Measurements from ENCODE around the gene PANX2.
A peak's percentile ranks its signal among the peaks of the same experiment; 100 is the strongest.

The PANX2 gene

DNA sequence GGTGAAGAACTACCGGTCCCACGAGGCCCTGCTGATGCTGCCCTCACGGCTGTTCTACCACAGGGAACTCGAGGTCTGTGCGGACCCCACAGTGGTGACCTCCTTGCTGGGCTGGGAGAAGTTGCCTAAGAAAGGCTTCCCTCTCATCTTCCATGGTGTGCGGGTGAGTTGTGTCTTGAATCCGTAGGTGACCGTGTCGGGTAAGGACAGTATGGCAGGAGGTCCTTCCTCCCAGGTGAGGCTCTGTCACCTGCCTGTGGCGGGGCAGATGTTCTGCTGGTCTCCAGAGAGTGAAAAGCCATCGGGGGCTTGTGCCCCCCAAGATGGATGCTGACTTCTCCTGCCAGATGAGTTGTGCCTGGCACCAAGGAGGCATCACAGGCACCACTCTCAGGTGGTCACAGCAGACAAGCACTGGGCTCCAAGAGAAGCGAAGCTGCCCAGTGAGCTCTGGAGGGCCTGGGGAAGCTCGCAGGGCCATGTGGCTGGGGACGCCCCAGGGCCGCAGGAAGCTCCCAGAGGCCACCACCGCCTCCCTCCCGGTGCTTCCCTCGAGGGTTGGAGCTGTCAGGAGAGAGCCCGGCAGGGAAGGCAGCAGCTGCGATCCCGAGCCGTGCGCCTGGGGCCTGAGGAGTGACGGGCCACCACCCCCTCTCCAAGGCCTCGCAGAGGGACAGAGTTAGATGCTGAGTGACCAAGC is 17.3 kb upstream of the PANX2 start:
- no peak for TF ChIP-seq GATA1 (IDR thresholded peaks at IDR 0.05; ENCODE audit: low read depth, low read length)
- no peak for TF ChIP-seq POLR2A (IDR thresholded peaks at IDR 0.05; ENCODE audit: low read length)
- DNase-seq = no peak

GRCh38 chr22:50153756-50154140 is 16.8 kb upstream of the PANX2 start:
- TF ChIP-seq GATA1 (IDR thresholded peaks at IDR 0.05; ENCODE audit: low read depth, low read length) = no peak
- no peak for DNase-seq

DNA sequence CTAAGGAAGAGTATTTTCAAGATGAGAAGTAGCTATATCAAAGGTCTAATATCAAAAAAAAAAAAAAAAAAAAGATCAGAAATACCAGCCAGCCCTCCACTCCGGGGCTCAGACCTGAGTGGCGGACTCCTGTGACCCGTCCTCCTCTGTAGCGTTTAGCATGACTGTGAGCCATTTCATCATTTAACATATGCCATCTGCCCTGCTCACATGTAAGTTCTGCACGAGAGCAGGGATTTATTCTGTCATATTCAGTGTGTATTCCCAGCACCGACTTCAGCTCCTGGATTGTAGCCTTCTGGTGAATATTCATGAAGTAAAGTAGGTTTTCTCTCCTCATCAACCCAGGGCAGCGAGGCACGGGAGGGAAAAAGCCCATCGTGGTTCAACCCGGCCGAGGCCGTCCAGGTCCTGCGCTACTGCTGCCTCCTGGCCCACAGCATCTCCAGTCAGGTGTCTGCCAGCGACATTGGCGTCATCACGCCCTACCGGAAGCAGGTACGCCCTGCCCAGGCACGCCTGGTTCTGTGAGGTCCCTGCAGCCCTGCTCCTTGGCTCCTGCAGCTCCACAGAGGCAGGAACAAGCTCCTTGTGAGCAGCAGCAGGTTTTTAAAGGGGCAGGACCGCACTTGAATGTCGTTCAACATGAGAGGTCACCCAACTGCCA is 12.7 kb upstream of the PANX2 start:
- TF ChIP-seq POLR2A (IDR thresholded peaks at IDR 0.05; ENCODE audit: low read length) = no peak
- no peak for TF ChIP-seq GATA1 (IDR thresholded peaks at IDR 0.05; ENCODE audit: low read depth, low read length)
- DNase-seq = no peak

DNA sequence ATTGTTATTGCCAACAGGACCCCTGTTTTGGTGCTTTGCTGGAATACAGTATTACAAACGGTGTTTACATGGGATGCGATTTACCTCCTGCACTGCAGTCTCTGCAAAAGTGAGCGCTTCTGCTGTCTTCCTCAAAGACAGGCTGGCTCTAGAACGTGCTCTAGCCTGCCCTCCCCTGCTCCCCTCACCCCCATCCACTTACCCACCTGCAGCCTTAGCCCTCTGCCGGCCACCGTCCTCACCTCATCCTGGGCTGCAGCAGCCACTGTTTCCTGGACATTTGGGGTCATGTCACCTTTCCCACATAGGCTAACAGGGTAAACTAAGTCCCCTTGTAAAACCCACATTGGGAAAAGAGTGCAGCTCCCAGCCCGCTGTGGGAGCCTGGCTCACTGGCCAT is 9.6 kb upstream of the PANX2 start:
- DNase-seq = no peak

GRCh38 chr22:50161508-50162390 is 8.8 kb upstream of the PANX2 start:
- no peak for DNase-seq
- TF ChIP-seq GATA1 (IDR thresholded peaks at IDR 0.05; ENCODE audit: low read depth, low read length) = no peak
- TF ChIP-seq POLR2A (IDR thresholded peaks at IDR 0.05; ENCODE audit: low read length) = no peak

More for the DNA sequence above, 9.6 kb upstream of the PANX2 start:
- no peak for TF ChIP-seq GATA1 (IDR thresholded peaks at IDR 0.05; ENCODE audit: low read depth, low read length)
- TF ChIP-seq POLR2A (IDR thresholded peaks at IDR 0.05; ENCODE audit: low read length) = no peak

- TF ChIP-seq POLR2A (IDR thresholded peaks at IDR 0.05; ENCODE audit: low read length) (no peak), GATA1 (IDR thresholded peaks at IDR 0.05; ENCODE audit: low read depth, low read length) (no peak)
- no peak for DNase-seq
Measured at GRCh38 chr22:50162391-50162956, 8.1 kb upstream of the PANX2 start.

GRCh38 chr22:50165436-50166123 is 5.0 kb upstream of the PANX2 start:
- TF ChIP-seq GATA1 (IDR thresholded peaks at IDR 0.05; ENCODE audit: low read depth, low read length) (no peak), POLR2A (IDR thresholded peaks at IDR 0.05; ENCODE audit: low read length) (no peak)
- no peak for DNase-seq

GRCh38 chr22:50167689-50168489 is 2.6 kb upstream of the PANX2 start:
- no peak for TF ChIP-seq POLR2A (IDR thresholded peaks at IDR 0.05; ENCODE audit: low read length)
- no peak for TF ChIP-seq GATA1 (IDR thresholded peaks at IDR 0.05; ENCODE audit: low read depth, low read length)
- DNase-seq = no peak

GRCh38 chr22:50168490-50169180 is 1.9 kb upstream of the PANX2 start:
- DNase-seq = peak; percentile 60 to 78

- no peak for DNase-seq
Measured at GRCh38 chr22:50169181-50169759, 1.3 kb upstream of the PANX2 start.

GRCh38 chr22:50169774-50170341 is 673 bp upstream of the PANX2 start:
- TF ChIP-seq POLR2A (IDR thresholded peaks at IDR 0.05; ENCODE audit: low read length) = no peak
- no peak for TF ChIP-seq GATA1 (IDR thresholded peaks at IDR 0.05; ENCODE audit: low read depth, low read length)
- DNase-seq = peak; percentile 63 to 83

More at GRCh38 chr22:50169181-50169759, 1.3 kb upstream of the PANX2 start:
- TF ChIP-seq POLR2A (IDR thresholded peaks at IDR 0.05; ENCODE audit: low read length) = no peak
- TF ChIP-seq GATA1 (IDR thresholded peaks at IDR 0.05; ENCODE audit: low read depth, low read length) = no peak

Data from erythroblast (primary cell).